Measurements from ENCODE around the gene PLCB1.
"Not testable (repeated sequence)": the region's sequence is repeated elsewhere in the genome, so short reads cannot be mapped to it uniquely, and the experiment has no call there.

PLCB1 gene

GRCh38 chr20:8639112-8639778 lies 507.2 kb downstream of the PLCB1 start:
- Histone ChIP-seq H4K20me1 (ENCODE audit: insufficient read depth, low read length, poor library complexity, severe bottlenecking) (no peaks in the 10 kb centered on the region), H3K36me3 (ENCODE audit: insufficient read depth, low read length) (no peaks in the 10 kb centered on the region), H3K9ac (ENCODE audit: low read depth, low read length, poor library complexity, severe bottlenecking) (no peak overlapping the region), H3K27me3 (ENCODE audit: insufficient read depth, low read length, poor library complexity, severe bottlenecking) (no peaks in the 10 kb centered on the region), H3F3A (ENCODE audit: low read depth) (no peaks in the 10 kb centered on the region), H3K4me3 (ENCODE audit: low read length, poor library complexity, severe bottlenecking) (no peak overlapping the region), H3K9me3 (ENCODE audit: insufficient read depth, low read depth, low read length) (no peaks in the 10 kb centered on the region), H3K9me2 (replicated peaks; ENCODE audit: low read depth, low read length) (no peaks in the 10 kb centered on the region), H3K79me2 (ENCODE audit: insufficient read depth, low read length) (no peaks in the 10 kb centered on the region), H3K4me1 (ENCODE audit: insufficient read depth, low read length, poor library complexity, severe bottlenecking) (no peaks in the 10 kb centered on the region), H3K4me2 (ENCODE audit: low read depth, low read length, poor library complexity, severe bottlenecking) (no peak overlapping the region), H2AFZ (ENCODE audit: low read length) (no peak overlapping the region)
- TF ChIP-seq CTCF (conservative IDR thresholded peaks at IDR 0.05; ENCODE audit: low read length) (no peak), EZH2phosphoT487 (IDR thresholded peaks at IDR 0.05; ENCODE audit: borderline replicate concordance) (no peak)

DNA sequence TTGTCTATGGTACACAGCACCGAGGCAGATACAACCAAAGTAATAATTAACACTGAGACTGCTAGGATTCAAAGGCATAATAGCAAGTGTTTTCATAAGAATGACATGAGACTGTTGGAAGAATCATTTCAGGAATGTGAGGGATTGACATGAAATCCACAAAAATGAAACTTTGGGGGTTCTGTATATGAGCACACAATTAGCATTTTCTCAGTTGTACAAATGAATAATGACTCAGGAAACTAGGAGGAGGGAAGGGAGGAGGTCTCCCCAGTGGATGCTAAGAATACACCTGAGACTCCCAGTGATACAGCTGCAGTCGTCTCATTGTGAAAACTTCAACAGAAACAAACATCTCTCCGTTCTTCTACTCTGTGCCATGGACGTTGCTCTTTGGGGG lies 508.4 kb downstream of the PLCB1 start:
- no peaks in the 10 kb centered on the region for H3K27me3 ChIP-seq (ENCODE audit: insufficient read depth, low read length, poor library complexity, severe bottlenecking)
- no peak overlapping the region for H3K4me2 ChIP-seq (ENCODE audit: low read depth, low read length, poor library complexity, severe bottlenecking)
- TF ChIP-seq EZH2phosphoT487 (IDR thresholded peaks at IDR 0.05; ENCODE audit: borderline replicate concordance) = no peak
- TF ChIP-seq CTCF (conservative IDR thresholded peaks at IDR 0.05; ENCODE audit: low read length) = no peak
- H3F3A ChIP-seq (ENCODE audit: low read depth) = no peaks in the 10 kb centered on the region
- no peak overlapping the region for H3K4me3 ChIP-seq (ENCODE audit: low read length, poor library complexity, severe bottlenecking)
- H3K9ac ChIP-seq (ENCODE audit: low read depth, low read length, poor library complexity, severe bottlenecking) = no peak overlapping the region
- no peak overlapping the region for H2AFZ ChIP-seq (ENCODE audit: low read length)
- no peaks in the 10 kb centered on the region for H3K9me3 ChIP-seq (ENCODE audit: insufficient read depth, low read depth, low read length)
- H3K9me2 ChIP-seq (replicated peaks; ENCODE audit: low read depth, low read length) = no peaks in the 10 kb centered on the region
- no peaks in the 10 kb centered on the region for H4K20me1 ChIP-seq (ENCODE audit: insufficient read depth, low read length, poor library complexity, severe bottlenecking)
- H3K36me3 ChIP-seq (ENCODE audit: insufficient read depth, low read length) = no peaks in the 10 kb centered on the region
- H3K4me1 ChIP-seq (ENCODE audit: insufficient read depth, low read length, poor library complexity, severe bottlenecking) = no peaks in the 10 kb centered on the region
- H3K79me2 ChIP-seq (ENCODE audit: insufficient read depth, low read length) = no peaks in the 10 kb centered on the region

DNA sequence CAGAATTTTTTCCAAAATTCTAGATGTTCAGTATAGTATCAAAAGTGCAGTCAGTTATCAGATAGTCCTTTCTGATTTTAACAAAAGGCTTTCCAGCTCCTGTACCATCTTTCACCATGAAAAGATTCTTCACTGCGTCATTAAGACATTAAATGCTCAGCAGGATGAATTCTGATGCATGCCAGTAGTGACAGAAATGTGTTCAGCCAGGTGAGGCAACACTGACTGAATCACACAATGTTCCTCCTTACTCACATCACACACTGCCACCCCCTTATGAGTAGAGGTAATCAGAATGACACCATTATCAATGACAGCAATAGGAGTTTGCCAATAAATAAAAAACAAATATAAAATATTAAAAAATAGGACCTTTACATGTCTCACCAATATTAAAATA lies 510.2 kb downstream of the PLCB1 start:
- Histone ChIP-seq H3F3A (ENCODE audit: low read depth) (no peaks in the 10 kb centered on the region), H3K9me2 (replicated peaks; ENCODE audit: low read depth, low read length) (no peaks in the 10 kb centered on the region), H3K9me3 (ENCODE audit: insufficient read depth, low read depth, low read length) (no peaks in the 10 kb centered on the region), H3K4me3 (ENCODE audit: low read length, poor library complexity, severe bottlenecking) (no peak overlapping the region), H3K4me1 (ENCODE audit: insufficient read depth, low read length, poor library complexity, severe bottlenecking) (no peaks in the 10 kb centered on the region), H2AFZ (ENCODE audit: low read length) (no peak overlapping the region), H3K36me3 (ENCODE audit: insufficient read depth, low read length) (peaks cover 12% of the 10 kb centered on the region; the same call in 1 of the 2 replicates), H3K79me2 (ENCODE audit: insufficient read depth, low read length) (no peaks in the 10 kb centered on the region), H3K27me3 (ENCODE audit: insufficient read depth, low read length, poor library complexity, severe bottlenecking) (no peaks in the 10 kb centered on the region), H4K20me1 (ENCODE audit: insufficient read depth, low read length, poor library complexity, severe bottlenecking) (no peaks in the 10 kb centered on the region), H3K9ac (ENCODE audit: low read depth, low read length, poor library complexity, severe bottlenecking) (no peak overlapping the region), H3K4me2 (ENCODE audit: low read depth, low read length, poor library complexity, severe bottlenecking) (no peak overlapping the region)
- TF ChIP-seq EZH2phosphoT487 (IDR thresholded peaks at IDR 0.05; ENCODE audit: borderline replicate concordance) (no peak), CTCF (conservative IDR thresholded peaks at IDR 0.05; ENCODE audit: low read length) (no peak)

- H3K4me2 ChIP-seq (ENCODE audit: low read depth, low read length, poor library complexity, severe bottlenecking); H3K27me3 ChIP-seq (ENCODE audit: insufficient read depth, low read length, poor library complexity, severe bottlenecking); H2AFZ ChIP-seq (ENCODE audit: low read length); H3K9me2 ChIP-seq (replicated peaks; ENCODE audit: low read depth, low read length); H3K9ac ChIP-seq (ENCODE audit: low read depth, low read length, poor library complexity, severe bottlenecking); H3K4me3 ChIP-seq (ENCODE audit: low read length, poor library complexity, severe bottlenecking); H3K9me3 ChIP-seq (ENCODE audit: insufficient read depth, low read depth, low read length); H3K79me2 ChIP-seq (ENCODE audit: insufficient read depth, low read length); H3F3A ChIP-seq (ENCODE audit: low read depth); H4K20me1 ChIP-seq (ENCODE audit: insufficient read depth, low read length, poor library complexity, severe bottlenecking); H3K4me1 ChIP-seq (ENCODE audit: insufficient read depth, low read length, poor library complexity, severe bottlenecking): not testable (repeated sequence)
- peaks cover 25% of the 10 kb centered on the region; the same call in 1 of the 2 replicates for H3K36me3 ChIP-seq (ENCODE audit: insufficient read depth, low read length)
Measured at GRCh38 chr20:8644468-8644867, 512.4 kb downstream of the PLCB1 start.
